VCaP (cell line): Measurements from ENCODE around the gene SPATA17.
"Not testable (repeated sequence)": the region's sequence is repeated elsewhere in the genome, so short reads cannot be mapped to it uniquely, and the experiment has no call there.

Experiments used
- H3K27ac ChIP-seq: fragments of 450-650 bp; 2 replicates; pipeline ENCODE4 v1.5.1; 2017
- TF ChIP-seq, protein P1 (sequence below): fragments of 450-650 bp; conservative IDR thresholded peaks from 2 replicates; pipeline ENCODE4 v1.5.1; 2017; ENCODE audit warnings: mild to moderate bottlenecking, moderate library complexity

Gene SPATA17

DNA sequence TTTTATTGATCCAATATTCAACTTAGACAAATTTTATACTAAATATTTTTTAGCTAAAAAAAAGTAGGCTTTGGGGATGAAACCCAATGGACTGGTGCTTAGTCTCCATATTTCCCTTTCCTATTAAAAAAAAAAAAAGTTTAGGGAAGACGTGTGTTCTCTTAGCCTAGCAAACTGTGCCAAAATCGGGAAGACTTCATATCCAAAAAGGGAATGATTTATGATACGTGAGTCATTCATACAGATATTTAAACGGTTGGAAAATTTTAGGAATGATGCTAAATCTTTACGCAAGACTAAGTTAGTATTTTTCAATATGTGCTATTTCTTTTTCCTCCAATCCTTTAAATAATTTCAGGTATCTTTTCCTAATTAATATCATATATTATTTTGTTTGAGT lies 50.7 kb downstream of the SPATA17 start:
- TF ChIP-seq, protein P1, sequence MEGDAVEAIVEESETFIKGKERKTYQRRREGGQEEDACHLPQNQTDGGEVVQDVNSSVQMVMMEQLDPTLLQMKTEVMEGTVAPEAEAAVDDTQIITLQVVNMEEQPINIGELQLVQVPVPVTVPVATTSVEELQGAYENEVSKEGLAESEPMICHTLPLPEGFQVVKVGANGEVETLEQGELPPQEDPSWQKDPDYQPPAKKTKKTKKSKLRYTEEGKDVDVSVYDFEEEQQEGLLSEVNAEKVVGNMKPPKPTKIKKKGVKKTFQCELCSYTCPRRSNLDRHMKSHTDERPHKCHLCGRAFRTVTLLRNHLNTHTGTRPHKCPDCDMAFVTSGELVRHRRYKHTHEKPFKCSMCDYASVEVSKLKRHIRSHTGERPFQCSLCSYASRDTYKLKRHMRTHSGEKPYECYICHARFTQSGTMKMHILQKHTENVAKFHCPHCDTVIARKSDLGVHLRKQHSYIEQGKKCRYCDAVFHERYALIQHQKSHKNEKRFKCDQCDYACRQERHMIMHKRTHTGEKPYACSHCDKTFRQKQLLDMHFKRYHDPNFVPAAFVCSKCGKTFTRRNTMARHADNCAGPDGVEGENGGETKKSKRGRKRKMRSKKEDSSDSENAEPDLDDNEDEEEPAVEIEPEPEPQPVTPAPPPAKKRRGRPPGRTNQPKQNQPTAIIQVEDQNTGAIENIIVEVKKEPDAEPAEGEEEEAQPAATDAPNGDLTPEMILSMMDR = no peak
- no peak overlapping the region for H3K27ac ChIP-seq

GRCh38 chr1:217687511-217687910 lies 56.4 kb downstream of the SPATA17 start:
- TF ChIP-seq, protein P1 = no peak
- no peak overlapping the region for H3K27ac ChIP-seq

DNA sequence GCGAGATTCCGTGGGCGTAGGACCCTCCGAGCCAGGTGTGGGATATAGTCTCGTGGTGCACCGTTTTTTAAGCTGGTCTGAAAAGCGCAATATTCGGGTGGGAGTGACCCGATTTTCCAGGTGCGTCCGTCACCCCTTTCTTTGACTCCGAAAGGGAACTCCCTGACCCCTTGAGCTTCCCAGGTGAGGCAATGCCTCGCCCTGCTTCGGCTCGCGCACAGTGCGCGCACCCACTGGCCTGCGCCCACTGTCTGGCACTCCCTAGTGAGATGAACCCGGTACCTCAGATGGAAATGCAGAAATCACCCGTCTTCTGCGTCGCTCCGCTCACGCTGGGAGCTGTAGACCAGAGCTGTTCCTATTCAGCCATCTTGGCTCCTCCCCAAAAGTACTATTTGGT lies 65.0 kb downstream of the SPATA17 start:
- H3K27ac ChIP-seq = not testable (repeated sequence)

GRCh38 chr1:217703326-217703725 lies 72.2 kb downstream of the SPATA17 start:
- TF ChIP-seq, protein P1 = no peak
- H3K27ac ChIP-seq = no peak overlapping the region

GRCh38 chr1:217712925-217713597 lies 81.9 kb downstream of the SPATA17 start:
- TF ChIP-seq, protein P1 = no peak
- no peak overlapping the region for H3K27ac ChIP-seq

GRCh38 chr1:217715681-217716080 lies 84.5 kb downstream of the SPATA17 start:
- no peak overlapping the region for H3K27ac ChIP-seq
- TF ChIP-seq, protein P1 = no peak

GRCh38 chr1:217717959-217718358 lies 86.8 kb downstream of the SPATA17 start:
- H3K27ac ChIP-seq = peak overlapping the region; percentile 25; the same call in 1 of the 2 replicates
- TF ChIP-seq, protein P1 = no peak

DNA sequence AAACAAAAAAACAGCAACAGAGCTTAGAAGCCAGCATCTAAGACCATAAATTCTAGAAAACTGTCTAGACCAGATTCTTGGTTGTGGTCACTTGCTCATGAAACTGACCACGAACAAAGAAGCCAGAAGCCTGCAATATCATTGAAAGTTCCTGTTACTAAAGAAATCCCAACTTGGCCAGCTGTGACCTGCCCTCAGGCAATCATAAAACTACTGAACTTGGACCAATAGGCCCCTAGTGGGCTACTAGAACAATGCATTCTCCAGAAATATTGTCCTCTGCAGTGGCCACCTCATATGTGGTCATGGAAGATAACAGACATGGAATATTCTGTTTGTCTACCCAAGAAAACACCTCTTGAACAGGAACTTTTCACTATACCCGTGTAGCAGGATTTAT lies 87.7 kb downstream of the SPATA17 start:
- no peak overlapping the region; the same call in 1 of the 2 replicates for H3K27ac ChIP-seq
- TF ChIP-seq, protein P1 = no peak
